HepG2 (cell line): ENCODE results near the gene C14orf93. TPM values are rescaled to one million over a fixed set of nuclear protein-coding genes. Genes with fewer than 3 reads are reported as not detected.
A peak's percentile ranks its signal among the peaks of the same experiment; 100 is the strongest.

Experiments used
- FIP1L1 ChIP-seq: fragments of 200-400 bp; formaldehyde crosslinking; IDR thresholded peaks from 2 replicates; pipeline ENCODE4 v1.6.1; 2018; ENCODE audit warnings: low read depth, mild to moderate bottlenecking, low read length, moderate library complexity, borderline replicate concordance; ENCODE audit not compliant: insufficient read depth
- FOSL1 ChIP-seq: sonication (generic); formaldehyde crosslinking; IDR thresholded peaks from 2 replicates; pipeline ENCODE4 v1.9.0; 2021; ENCODE audit warnings: missing genetic modification reagents, borderline replicate concordance
- HOXA3 ChIP-seq: sonication (generic); formaldehyde crosslinking; IDR thresholded peaks from 2 replicates; pipeline ENCODE4 v1.5.0; 2020; ENCODE audit warnings: missing genetic modification reagents
- KAT8 ChIP-seq: IDR thresholded peaks from 2 replicates; pipeline ENCODE4 v1.6.1; 2016; ENCODE audit warnings: missing genetic modification reagents, missing compliant biosample characterization
- KDM2A ChIP-seq: sonication (generic); formaldehyde crosslinking; IDR thresholded peaks from 2 replicates; pipeline ENCODE4 v1.4.0; 2020; ENCODE audit warnings: low read depth, missing genetic modification reagents, borderline replicate concordance
- MED1 ChIP-seq: sonication (generic); formaldehyde crosslinking; IDR thresholded peaks from 2 replicates; pipeline ENCODE4 v1.4.0; 2020; ENCODE audit warnings: missing genetic modification reagents
- MXD4 ChIP-seq: IDR thresholded peaks from 2 replicates; pipeline ENCODE4 v1.6.1; 2016; ENCODE audit warnings: mild to moderate bottlenecking, missing biosample characterization, missing genetic modification reagents
- NCOA1 ChIP-seq: sonication (generic); formaldehyde crosslinking; IDR thresholded peaks from 2 replicates; pipeline ENCODE4 v1.9.0; 2021; ENCODE audit warnings: missing genetic modification reagents
- NFKBIZ ChIP-seq: IDR thresholded peaks from 2 replicates; pipeline ENCODE4 v1.6.1; 2018; ENCODE audit warnings: missing genetic modification reagents, missing compliant biosample characterization
- NONO ChIP-seq, 2 experiments: fragments of 450-650 bp in 1 of 2; sonication (generic) in 1 of 2; formaldehyde crosslinking in 1 of 2; IDR thresholded peaks in 1 of 2; conservative IDR thresholded peaks in 1 of 2; 2 replicates each; pipeline versions ENCODE4 v1.6.1 to v1.8.0; 2017 to 2022; ENCODE audit warnings: mild to moderate bottlenecking in 1 of 2, missing genetic modification reagents in 1 of 2, moderate library complexity in 1 of 2
- ONECUT2 ChIP-seq: sonication (generic); formaldehyde crosslinking; IDR thresholded peaks from 2 replicates; pipeline ENCODE4 v1.4.0; 2020; ENCODE audit warnings: missing genetic modification reagents
- PRPF4 ChIP-seq: fragments of 200-400 bp; formaldehyde crosslinking; IDR thresholded peaks from 2 replicates; pipeline ENCODE4 v1.6.1; 2016; ENCODE audit warnings: low read length, low read depth; ENCODE audit not compliant: poor library complexity, severe bottlenecking
- SAP130 ChIP-seq: IDR thresholded peaks from 2 replicates; pipeline ENCODE4 v1.6.1; 2016; ENCODE audit warnings: low read depth
- SPEN ChIP-seq: sonication (generic); formaldehyde crosslinking; IDR thresholded peaks from 2 replicates; pipeline ENCODE4 v1.5.1; 2020; ENCODE audit warnings: low read depth, mild to moderate bottlenecking, missing genetic modification reagents
- TAF15 ChIP-seq: fragments of 200-400 bp; formaldehyde crosslinking; IDR thresholded peaks from one replicate; pipeline ENCODE4 v1.6.1; 2018; ENCODE audit warnings: mild to moderate bottlenecking, low read depth, low read length; ENCODE audit not compliant: poor library complexity, severe bottlenecking
- TGIF2 ChIP-seq: IDR thresholded peaks from 2 replicates; pipeline ENCODE4 v1.6.1; 2016; ENCODE audit warnings: control low read depth, missing compliant biosample characterization
- ZFP36L1 ChIP-seq: sonication (generic); formaldehyde crosslinking; IDR thresholded peaks from 2 replicates; pipeline ENCODE4 v1.8.0; 2022; ENCODE audit warnings: mild to moderate bottlenecking, missing genetic modification reagents, moderate library complexity
- ZNF556 ChIP-seq: sonication (generic); formaldehyde crosslinking; IDR thresholded peaks from 2 replicates; pipeline ENCODE4 v1.4.0; 2020; ENCODE audit warnings: mild to moderate bottlenecking, missing genetic modification reagents, borderline replicate concordance
- ZNF652 ChIP-seq: IDR thresholded peaks from 2 replicates; pipeline ENCODE4 v1.6.1; 2016; ENCODE audit warnings: low read depth, borderline replicate concordance
- polyA plus RNA-seq, 8 experiments: library from polyadenylated mRNA; depleted of rRNA in 3 of 8; stranded (reverse) in 7 of 8; unstranded in 1 of 8; fragments of >200 nt; fragmentation: Illumina TruSeq in 4 of 8; extraction: Trizol in 4 of 8; gene quantifications; 2 replicates each; pipeline versions ENCODE4 v1.2.1 to v1.2.3, GENCODE V29; 2011 to 2016; ENCODE audit warnings: low read depth in 4 of 8, missing spikeins in 1 of 8, mixed read lengths in 1 of 8; ENCODE audit not compliant: insufficient read depth in 1 of 8
- total RNA-seq, 5 experiments: library from RNA; depleted of rRNA; stranded (reverse); fragments of >200 nt; fragmentation: Illumina TruSeq; extraction: Trizol; gene quantifications; 2 replicates each; pipeline ENCODE4 v1.2.3, GENCODE V29; 2016; ENCODE audit warnings: low read depth in 1 of 5
- TF ChIP-seq, protein P1 (sequence below): IDR thresholded peaks from 2 replicates; pipeline ENCODE4 v1.6.1; 2016; ENCODE audit warnings: control low read depth
- TF ChIP-seq, protein P2 (sequence below): sonication (generic); formaldehyde crosslinking; IDR thresholded peaks from 2 replicates; pipeline ENCODE4 v1.4.0; 2020; ENCODE audit warnings: missing genetic modification reagents
- TF ChIP-seq, protein P3 (sequence below): sonication (generic); formaldehyde crosslinking; IDR thresholded peaks from 2 replicates; pipeline ENCODE4 v1.4.0; 2020; ENCODE audit warnings: missing genetic modification reagents
- TF ChIP-seq, protein P4 (sequence below): IDR thresholded peaks from 2 replicates; pipeline ENCODE4 v1.6.1; 2016; ENCODE audit warnings: mild to moderate bottlenecking, missing biosample characterization, missing genetic modification reagents
- TF ChIP-seq, protein P5 (sequence below): conservative IDR thresholded peaks from 2 replicates; pipeline ENCODE4 v1.6.1; 2018; ENCODE audit warnings: missing genetic modification reagents

Gene C14orf93
- total and polyA plus RNA-seq, 2 of the 13 experiments (the other 11 are each of a cell fraction or from before 2014, with no cell fraction given): 11.4 to 22.5 TPM

DNA sequence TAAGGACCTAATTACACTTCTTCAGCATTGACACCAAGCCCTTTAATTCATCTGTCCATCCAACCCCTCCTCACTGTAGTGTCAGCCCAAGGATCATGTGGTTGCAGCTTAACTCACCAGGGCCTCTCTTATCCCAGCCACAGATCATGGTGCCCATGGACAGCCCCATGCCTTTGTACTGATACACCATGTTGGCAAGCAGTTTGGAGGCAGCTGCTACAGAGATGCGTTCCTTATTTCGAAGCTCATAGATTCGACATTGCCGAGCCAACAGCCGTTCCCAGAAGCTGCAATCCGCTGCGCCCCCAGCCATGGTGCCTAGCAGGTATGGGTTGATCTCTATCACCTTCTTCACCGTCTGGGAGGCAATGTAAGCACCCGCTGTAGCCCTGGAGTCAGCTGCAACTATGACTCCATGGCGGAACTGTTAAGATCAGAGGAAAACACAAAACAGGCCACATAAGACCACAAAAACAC is 23.3 kb upstream of the C14orf93 start (continued):
- no peak for TF ChIP-seq SAP130
- TF ChIP-seq ONECUT2 (CRISPR knock-in tag): no peak
- TF ChIP-seq TAF15: no peak
- TF ChIP-seq ZNF652 (CRISPR knock-in tag): no peak
- no peak for TF ChIP-seq MXD4 (CRISPR knock-in tag)
- TF ChIP-seq, protein P1, sequence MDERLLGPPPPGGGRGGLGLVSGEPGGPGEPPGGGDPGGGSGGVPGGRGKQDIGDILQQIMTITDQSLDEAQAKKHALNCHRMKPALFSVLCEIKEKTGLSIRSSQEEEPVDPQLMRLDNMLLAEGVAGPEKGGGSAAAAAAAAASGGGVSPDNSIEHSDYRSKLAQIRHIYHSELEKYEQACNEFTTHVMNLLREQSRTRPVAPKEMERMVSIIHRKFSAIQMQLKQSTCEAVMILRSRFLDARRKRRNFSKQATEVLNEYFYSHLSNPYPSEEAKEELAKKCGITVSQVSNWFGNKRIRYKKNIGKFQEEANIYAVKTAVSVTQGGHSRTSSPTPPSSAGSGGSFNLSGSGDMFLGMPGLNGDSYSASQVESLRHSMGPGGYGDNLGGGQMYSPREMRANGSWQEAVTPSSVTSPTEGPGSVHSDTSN (CRISPR knock-in tag): no peak
- TF ChIP-seq ZFP36L1 (CRISPR knock-in tag): no peak
- TF ChIP-seq, protein P2, sequence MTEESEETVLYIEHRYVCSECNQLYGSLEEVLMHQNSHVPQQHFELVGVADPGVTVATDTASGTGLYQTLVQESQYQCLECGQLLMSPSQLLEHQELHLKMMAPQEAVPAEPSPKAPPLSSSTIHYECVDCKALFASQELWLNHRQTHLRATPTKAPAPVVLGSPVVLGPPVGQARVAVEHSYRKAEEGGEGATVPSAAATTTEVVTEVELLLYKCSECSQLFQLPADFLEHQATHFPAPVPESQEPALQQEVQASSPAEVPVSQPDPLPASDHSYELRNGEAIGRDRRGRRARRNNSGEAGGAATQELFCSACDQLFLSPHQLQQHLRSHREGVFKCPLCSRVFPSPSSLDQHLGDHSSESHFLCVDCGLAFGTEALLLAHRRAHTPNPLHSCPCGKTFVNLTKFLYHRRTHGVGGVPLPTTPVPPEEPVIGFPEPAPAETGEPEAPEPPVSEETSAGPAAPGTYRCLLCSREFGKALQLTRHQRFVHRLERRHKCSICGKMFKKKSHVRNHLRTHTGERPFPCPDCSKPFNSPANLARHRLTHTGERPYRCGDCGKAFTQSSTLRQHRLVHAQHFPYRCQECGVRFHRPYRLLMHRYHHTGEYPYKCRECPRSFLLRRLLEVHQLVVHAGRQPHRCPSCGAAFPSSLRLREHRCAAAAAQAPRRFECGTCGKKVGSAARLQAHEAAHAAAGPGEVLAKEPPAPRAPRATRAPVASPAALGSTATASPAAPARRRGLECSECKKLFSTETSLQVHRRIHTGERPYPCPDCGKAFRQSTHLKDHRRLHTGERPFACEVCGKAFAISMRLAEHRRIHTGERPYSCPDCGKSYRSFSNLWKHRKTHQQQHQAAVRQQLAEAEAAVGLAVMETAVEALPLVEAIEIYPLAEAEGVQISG (CRISPR knock-in tag): 0 out of 2 replicates have a peak, but pooled peaks have one; percentile 18
- TF ChIP-seq KAT8: no peak
- TF ChIP-seq, protein P3, sequence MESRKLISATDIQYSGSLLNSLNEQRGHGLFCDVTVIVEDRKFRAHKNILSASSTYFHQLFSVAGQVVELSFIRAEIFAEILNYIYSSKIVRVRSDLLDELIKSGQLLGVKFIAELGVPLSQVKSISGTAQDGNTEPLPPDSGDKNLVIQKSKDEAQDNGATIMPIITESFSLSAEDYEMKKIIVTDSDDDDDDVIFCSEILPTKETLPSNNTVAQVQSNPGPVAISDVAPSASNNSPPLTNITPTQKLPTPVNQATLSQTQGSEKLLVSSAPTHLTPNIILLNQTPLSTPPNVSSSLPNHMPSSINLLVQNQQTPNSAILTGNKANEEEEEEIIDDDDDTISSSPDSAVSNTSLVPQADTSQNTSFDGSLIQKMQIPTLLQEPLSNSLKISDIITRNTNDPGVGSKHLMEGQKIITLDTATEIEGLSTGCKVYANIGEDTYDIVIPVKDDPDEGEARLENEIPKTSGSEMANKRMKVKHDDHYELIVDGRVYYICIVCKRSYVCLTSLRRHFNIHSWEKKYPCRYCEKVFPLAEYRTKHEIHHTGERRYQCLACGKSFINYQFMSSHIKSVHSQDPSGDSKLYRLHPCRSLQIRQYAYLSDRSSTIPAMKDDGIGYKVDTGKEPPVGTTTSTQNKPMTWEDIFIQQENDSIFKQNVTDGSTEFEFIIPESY: peak; percentile 81
- no peak for TF ChIP-seq FOSL1
- peak; percentile 43; the same call in 1 of the 2 replicates for TF ChIP-seq HOXA3
- TF ChIP-seq ZNF556 (CRISPR knock-in tag): no peak
- no peak for TF ChIP-seq TGIF2 (CRISPR knock-in tag)
- peak; percentile 92 for TF ChIP-seq PRPF4
- no peak for TF ChIP-seq FIP1L1
- no peak for TF ChIP-seq NONO (IDR thresholded peaks at IDR 0.05)
- TF ChIP-seq NONO (CRISPR knock-in tag; conservative IDR thresholded peaks at IDR 0.05): no peak
- TF ChIP-seq SPEN (CRISPR knock-in tag): no peak
- TF ChIP-seq, protein P4, sequence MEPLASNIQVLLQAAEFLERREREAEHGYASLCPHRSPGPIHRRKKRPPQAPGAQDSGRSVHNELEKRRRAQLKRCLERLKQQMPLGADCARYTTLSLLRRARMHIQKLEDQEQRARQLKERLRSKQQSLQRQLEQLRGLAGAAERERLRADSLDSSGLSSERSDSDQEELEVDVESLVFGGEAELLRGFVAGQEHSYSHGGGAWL (CRISPR knock-in tag): 0 out of 2 replicates have a peak, but pooled peaks have one; percentile 34
- TF ChIP-seq MED1 (CRISPR knock-in tag): no peak
- TF ChIP-seq, protein P5, sequence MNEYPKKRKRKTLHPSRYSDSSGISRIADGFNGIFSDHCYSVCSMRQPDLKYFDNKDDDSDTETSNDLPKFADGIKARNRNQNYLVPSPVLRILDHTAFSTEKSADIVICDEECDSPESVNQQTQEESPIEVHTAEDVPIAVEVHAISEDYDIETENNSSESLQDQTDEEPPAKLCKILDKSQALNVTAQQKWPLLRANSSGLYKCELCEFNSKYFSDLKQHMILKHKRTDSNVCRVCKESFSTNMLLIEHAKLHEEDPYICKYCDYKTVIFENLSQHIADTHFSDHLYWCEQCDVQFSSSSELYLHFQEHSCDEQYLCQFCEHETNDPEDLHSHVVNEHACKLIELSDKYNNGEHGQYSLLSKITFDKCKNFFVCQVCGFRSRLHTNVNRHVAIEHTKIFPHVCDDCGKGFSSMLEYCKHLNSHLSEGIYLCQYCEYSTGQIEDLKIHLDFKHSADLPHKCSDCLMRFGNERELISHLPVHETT (CRISPR knock-in tag): 0 out of 2 replicates have a peak, but pooled peaks have one; percentile 52
- no peak for TF ChIP-seq NFKBIZ (CRISPR knock-in tag)
- TF ChIP-seq NCOA1 (CRISPR knock-in tag): no peak
- 0 out of 2 replicates have a peak, but pooled peaks have one; percentile 39 for TF ChIP-seq KDM2A (CRISPR knock-in tag)
